Right lobe of liver (tissue), 4 donors: ENCODE results near the gene LRP5.

Experiments
- CTCF ChIP-seq, 4 donors: fragments of 200-600 bp in 3 of 4; fragments of 450-650 bp in 1 of 4; IDR thresholded peaks; one replicate each; pipeline versions ENCODE4 v1.5.1 to v1.8.0; 2016 to 2022; ENCODE audit warnings: antibody characterized with exemption in 4 of 4, mild to moderate bottlenecking in 2 of 4
- POLR2A ChIP-seq: fragments of 450-650 bp; IDR thresholded peaks from one replicate; pipeline ENCODE4 v1.6.1; 2017; ENCODE audit warnings: antibody characterized with exemption, mild to moderate bottlenecking
- donor health status: DM: no; HTN: no; CAD: no.
- donor health status: DM: no; HTN: no; CAD: no.
- donor health status: DM: no; HTN: yes; CAD: no.

DNA sequence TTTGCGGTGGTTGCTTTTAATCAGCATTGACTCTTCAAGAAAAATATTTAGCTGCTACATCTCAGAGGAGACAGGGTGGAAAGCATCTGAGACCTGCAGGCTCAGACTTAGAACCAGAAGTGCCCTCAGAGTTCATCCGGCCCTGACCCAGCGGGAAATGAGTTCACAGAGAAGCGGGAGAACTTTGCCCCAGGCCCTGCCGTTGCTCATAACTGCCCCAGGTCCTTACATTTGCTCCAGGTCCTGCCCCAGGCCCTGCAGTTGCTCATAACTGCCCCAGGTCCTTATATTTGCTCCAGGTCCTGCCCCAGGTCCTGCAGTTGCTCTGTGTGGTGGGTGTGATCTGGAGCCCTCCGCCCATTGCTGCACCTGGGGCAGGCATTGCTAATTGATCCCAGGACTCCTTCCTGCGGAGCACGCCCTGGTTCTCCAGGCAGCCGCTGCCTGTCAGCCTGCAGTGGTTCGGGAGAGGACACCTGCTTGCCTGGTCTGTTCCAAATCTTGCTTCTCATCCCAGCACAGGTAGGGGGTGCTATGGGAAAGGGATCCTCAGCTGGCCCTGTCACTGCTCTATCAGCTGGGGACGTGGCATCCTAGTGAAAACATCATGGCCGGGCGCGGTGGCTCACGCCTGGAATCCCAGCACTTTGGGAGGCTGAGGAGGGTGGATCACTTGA lies 90.1 kb downstream of the LRP5 start:
- TF ChIP-seq CTCF (IDR thresholded peaks at IDR 0.05): peak in 1 of 4 donors; percentile 23
- no peak for TF ChIP-seq POLR2A
